HepG2 (cell line): ENCODE results near the gene AGAP1. TPM values are rescaled to one million over a fixed set of nuclear protein-coding genes. Genes with fewer than 3 reads are reported as not detected.

Experiments used
- ATAC-seq: fragments of 200-7000 bp; cut with Tn5 transposase; 3 replicates; pipeline ENCODE4 v1.9.1; 2020; ENCODE audit warnings: mild to moderate bottlenecking, moderate library complexity
- BruUV-seq: library from RNA; stranded (reverse); fragments of 400-500 nt; replicated peaks from 2 replicates; lab custom pipeline; 2021; lab: Mats Ljungman, UMichigan
- CTCF ChIA-PET: fragments of 300-600 bp; formaldehyde crosslinking; extraction: SDS; loops from one replicate; lab custom pipeline; 2021; ENCODE audit warnings: low total read pairs, inconsistent platforms, low intra/inter-chr PET ratio; lab: Yijun Ruan, JAX
- POLR2A ChIA-PET: fragments of 350-600 bp; sonication (Branson Sonifier 250); formaldehyde crosslinking; loops from one replicate; lab custom pipeline; 2020; ENCODE audit warnings: antibody characterized with exemption, inconsistent platforms; lab: Yijun Ruan, JAX
- DNase-seq: peaks from one replicate; pipeline ENCODE4 v3.0.0-alpha.2; 2015; ENCODE audit warnings: low spot score
- FAIRE-seq: peaks from 3 replicates; lab custom pipeline; 2011; peaks lifted over from hg19 to GRCh38; lab: Jason Lieb, UNC
- H2AFZ ChIP-seq: one replicate; pipeline ENCODE4 v1.6.1; 2011; ENCODE audit warnings: low read length, inconsistent platforms
- H3K27ac ChIP-seq: fragments of 300-600 bp; 3 replicates; pipeline ENCODE4 v1.8.0; 2011; ENCODE audit warnings: mixed run types, mild to moderate bottlenecking, mixed read lengths, low read length, inconsistent platforms; ENCODE audit not compliant: insufficient read depth; ENCODE audit errors: extremely low read length
- H3K27me3 ChIP-seq, 2 experiments: fragments of 200-600 bp in 1 of 2; 2 replicates in 1 of 2; 3 replicates in 1 of 2; pipeline versions ENCODE4 v1.6.0 to v1.8.0; 2011; ENCODE audit warnings: low read length in 2 of 2, mild to moderate bottlenecking in 2 of 2, moderate library complexity in 2 of 2, inconsistent platforms in 1 of 2; ENCODE audit not compliant: insufficient read depth in 2 of 2, control insufficient read depth in 1 of 2
- H3K36me3 ChIP-seq, 2 experiments: fragments of 200-600 bp in 1 of 2; replicated peaks in 1 of 2; 2 replicates in 1 of 2; 3 replicates in 1 of 2; pipeline versions ENCODE4 v1.5.1 to v1.8.0; 2011; ENCODE audit warnings: low read length in 2 of 2, inconsistent platforms in 1 of 2; ENCODE audit not compliant: insufficient read depth in 2 of 2, control insufficient read depth in 1 of 2
- H3K4me1 ChIP-seq: 2 replicates; pipeline ENCODE4 v1.5.1; 2012; ENCODE audit warnings: low read length, inconsistent platforms; ENCODE audit not compliant: insufficient read depth
- H3K4me2 ChIP-seq: 2 replicates; pipeline ENCODE4 v1.6.0; 2011; ENCODE audit warnings: low read depth, low read length, inconsistent platforms
- H3K4me3 ChIP-seq, 3 experiments: fragments of 200-600 bp in 1 of 3; sonication (generic), shearing (Covaris generic) in 1 of 3; replicated peaks in 1 of 3; 2 replicates each; pipeline ENCODE4 v1.5.1; 2011 to 2016; ENCODE audit warnings: low read length in 3 of 3, inconsistent platforms in 2 of 3, low read depth in 2 of 3, mild to moderate bottlenecking in 2 of 3, control low read depth in 1 of 3, mixed read lengths in 1 of 3; ENCODE audit not compliant: insufficient read depth in 1 of 3
- H3K79me2 ChIP-seq: one replicate; pipeline ENCODE4 v1.6.1; 2011; ENCODE audit warnings: low read length, inconsistent platforms; ENCODE audit not compliant: insufficient read depth
- H3K9ac ChIP-seq: 2 replicates; pipeline ENCODE4 v1.6.0; 2011; ENCODE audit warnings: mild to moderate bottlenecking, low read depth, low read length, inconsistent platforms; ENCODE audit not compliant: insufficient read depth
- H3K9me3 ChIP-seq: 2 replicates; pipeline ENCODE4 v1.5.1; 2012; ENCODE audit warnings: mild to moderate bottlenecking, low read length
- H4K20me1 ChIP-seq: 2 replicates; pipeline ENCODE4 v1.6.0; 2011; ENCODE audit warnings: inconsistent platforms, mild to moderate bottlenecking, low read length, moderate library complexity; ENCODE audit not compliant: insufficient read depth
- AGO2 ChIP-seq: fragments of 200-400 bp; formaldehyde crosslinking; optimal IDR thresholded peaks from 2 replicates; pipeline ENCODE3; 2017; ENCODE audit warnings: mild to moderate bottlenecking, low read depth, low read length, moderate library complexity
- ATF6 ChIP-seq: sonication (generic); formaldehyde crosslinking; conservative IDR thresholded peaks from 2 replicates; pipeline ENCODE4 v1.4.0; 2020; ENCODE audit warnings: missing genetic modification reagents
- E2F1 ChIP-seq: sonication (generic); formaldehyde crosslinking; IDR thresholded peaks from 2 replicates; pipeline ENCODE4 v1.5.0; 2020; ENCODE audit warnings: missing genetic modification reagents
- ERF ChIP-seq: IDR thresholded peaks from 2 replicates; pipeline ENCODE4 v1.6.1; 2018; ENCODE audit warnings: missing biosample characterization, missing genetic modification reagents
- FOXO1 ChIP-seq: sonication (generic); formaldehyde crosslinking; IDR thresholded peaks from 2 replicates; pipeline ENCODE4 v1.4.0; 2020; ENCODE audit warnings: missing genetic modification reagents
- GTF3A ChIP-seq: sonication (generic); formaldehyde crosslinking; conservative IDR thresholded peaks from 2 replicates; pipeline ENCODE4 v1.4.0; 2020; ENCODE audit warnings: mild to moderate bottlenecking, missing genetic modification reagents
- IRF2 ChIP-seq: IDR thresholded peaks from 2 replicates; pipeline ENCODE4 v1.6.1; 2018; ENCODE audit warnings: missing genetic modification reagents, missing compliant biosample characterization
- MAFG ChIP-seq: sonication (generic); formaldehyde crosslinking; IDR thresholded peaks from 2 replicates; pipeline ENCODE4 v1.5.1; 2020; ENCODE audit warnings: mild to moderate bottlenecking, missing genetic modification reagents
- ONECUT2 ChIP-seq: sonication (generic); formaldehyde crosslinking; IDR thresholded peaks from 2 replicates; pipeline ENCODE4 v1.4.0; 2020; ENCODE audit warnings: missing genetic modification reagents
- PPARG ChIP-seq: conservative IDR thresholded peaks from 2 replicates; pipeline ENCODE4 v1.6.1; 2016; ENCODE audit warnings: missing biosample characterization, missing genetic modification reagents
- TOPORS ChIP-seq: sonication (generic); formaldehyde crosslinking; IDR thresholded peaks from 2 replicates; pipeline ENCODE4 v1.8.0; 2023; ENCODE audit warnings: mild to moderate bottlenecking, missing genetic modification reagents
- ZNF317 ChIP-seq: sonication (generic); formaldehyde crosslinking; IDR thresholded peaks from 2 replicates; pipeline ENCODE4 v1.5.0; 2020; ENCODE audit warnings: mild to moderate bottlenecking, missing genetic modification reagents
- ZNF530 ChIP-seq: sonication (generic); formaldehyde crosslinking; IDR thresholded peaks from 2 replicates; pipeline ENCODE4 v1.5.0; 2020; ENCODE audit warnings: low read depth, mild to moderate bottlenecking, missing genetic modification reagents
- ZNF563 ChIP-seq: sonication (generic); formaldehyde crosslinking; IDR thresholded peaks from 2 replicates; pipeline ENCODE4 v1.8.0; 2022; ENCODE audit warnings: mild to moderate bottlenecking, moderate library complexity, missing genetic modification reagents
- ZNF614 ChIP-seq: IDR thresholded peaks from 2 replicates; pipeline ENCODE4 v1.6.1; 2018; ENCODE audit warnings: missing biosample characterization, missing genetic modification reagents, inconsistent platforms, borderline replicate concordance
- ZNF687 ChIP-seq: sonication (generic); formaldehyde crosslinking; IDR thresholded peaks from 2 replicates; pipeline ENCODE4 v1.5.1; 2020; ENCODE audit warnings: mild to moderate bottlenecking, missing genetic modification reagents, moderate library complexity
- ZXDC ChIP-seq: sonication (generic); formaldehyde crosslinking; IDR thresholded peaks from 2 replicates; pipeline ENCODE4 v1.5.0; 2020; ENCODE audit warnings: mild to moderate bottlenecking, missing genetic modification reagents
- WGBS: methylation state at CpG from one replicate; pipeline ENCODE4 v1.1.6; 2017; ENCODE audit warnings: low lambda C conversion rate; 5-methylcytosine and 5-hydroxymethylcytosine counted together
- in situ Hi-C: cut with HindIII; loops from 2 replicates; pipeline ENCODE4 v1.10.0; 2017; ENCODE audit warnings: low pct_unique_long_range_greater_than_20kb; ENCODE audit not compliant: extremely low pct_ligation_motif_present
- intact Hi-C: fragments of 100-400 bp; cut with micrococcal nuclease; formaldehyde crosslinking; loops from one replicate; pipeline ENCODE4 v1.10.0; 2022; ENCODE audit not compliant: unreplicated experiment
- polyA plus RNA-seq, 8 experiments: library from polyadenylated mRNA; depleted of rRNA in 3 of 8; stranded (reverse) in 7 of 8; unstranded in 1 of 8; fragments of >200 nt; fragmentation: Illumina TruSeq in 4 of 8; extraction: Trizol in 4 of 8; gene quantifications; 2 replicates each; pipeline versions ENCODE4 v1.2.1 to v1.2.3, GENCODE V29; 2011 to 2016; ENCODE audit warnings: low read depth in 4 of 8, missing spikeins in 1 of 8, mixed read lengths in 1 of 8; ENCODE audit not compliant: insufficient read depth in 1 of 8
- total RNA-seq, 5 experiments: library from RNA; depleted of rRNA; stranded (reverse); fragments of >200 nt; fragmentation: Illumina TruSeq; extraction: Trizol; gene quantifications; 2 replicates each; pipeline ENCODE4 v1.2.3, GENCODE V29; 2016; ENCODE audit warnings: low read depth in 1 of 5

Gene AGAP1
- total and polyA plus RNA-seq, 2 of the 13 experiments (the other 11 are each of a cell fraction or from before 2014, with no cell fraction given), result 21.2 to 32.7 TPM

GRCh38 chr2:235678712-235679111, 184.9 kb downstream of the AGAP1 start:
- Histone ChIP-seq H4K20me1 (peaks cover 29% of the 10 kb centered on the region), H3K9me3 (no peaks in the 10 kb centered on the region), H3K27me3 (no peaks in the 10 kb centered on the region), H3K4me1 (peaks cover 25% of the 10 kb centered on the region), H3K79me2 (peaks cover 73% of the 10 kb centered on the region), H3K27ac (no peak overlapping the region), H3K4me2 (no peak overlapping the region), H3K36me3 (no peaks in the 10 kb centered on the region), H3K4me3 (no peak overlapping the region), H2AFZ (no peak overlapping the region), H3K9ac (no peak overlapping the region)
- DNase-seq (no peak), FAIRE-seq (no peak), ATAC-seq (no peak)
- TF ChIP-seq ZNF614 (CRISPR knock-in tag) (no peak), ONECUT2 (CRISPR knock-in tag) (no peak), ZNF687 (no peak), GTF3A (CRISPR knock-in tag) (no peak), ZNF530 (CRISPR knock-in tag) (no peak), ATF6 (CRISPR knock-in tag) (no peak), TOPORS (CRISPR knock-in tag) (no peak), PPARG (CRISPR knock-in tag) (no peak), E2F1 (CRISPR knock-in tag) (no peak), AGO2 (no peak), IRF2 (CRISPR knock-in tag) (no peak), ERF (no peak), MAFG (CRISPR knock-in tag) (no peak), ZNF317 (CRISPR knock-in tag) (no peak), ZNF563 (no peak), FOXO1 (no peak), ZXDC (CRISPR knock-in tag) (no peak)
- no TSS peak for BruUV-seq
- CTCF ChIA-PET, result no interaction called here
- 98% methylated on average over 10 of the region's 10 CpGs for WGBS
- in situ Hi-C loops (no loop called here), intact Hi-C loops (loop anchor here (10.0 kb wide), 1 partner anchor 66 kb away; no protein-coding TSS in a partner anchor)
- POLR2A ChIA-PET, result no interaction called here
